Femur (tissue), 1 donor: ENCODE data around the gene ASRGL1.
A peak's percentile ranks its signal among the peaks of the same experiment; 100 is the strongest.

Source experiments
- DNase-seq: peaks from one replicate; pipeline ENCODE4 v3.0.0-alpha.2; 2017

The ASRGL1 gene

DNA sequence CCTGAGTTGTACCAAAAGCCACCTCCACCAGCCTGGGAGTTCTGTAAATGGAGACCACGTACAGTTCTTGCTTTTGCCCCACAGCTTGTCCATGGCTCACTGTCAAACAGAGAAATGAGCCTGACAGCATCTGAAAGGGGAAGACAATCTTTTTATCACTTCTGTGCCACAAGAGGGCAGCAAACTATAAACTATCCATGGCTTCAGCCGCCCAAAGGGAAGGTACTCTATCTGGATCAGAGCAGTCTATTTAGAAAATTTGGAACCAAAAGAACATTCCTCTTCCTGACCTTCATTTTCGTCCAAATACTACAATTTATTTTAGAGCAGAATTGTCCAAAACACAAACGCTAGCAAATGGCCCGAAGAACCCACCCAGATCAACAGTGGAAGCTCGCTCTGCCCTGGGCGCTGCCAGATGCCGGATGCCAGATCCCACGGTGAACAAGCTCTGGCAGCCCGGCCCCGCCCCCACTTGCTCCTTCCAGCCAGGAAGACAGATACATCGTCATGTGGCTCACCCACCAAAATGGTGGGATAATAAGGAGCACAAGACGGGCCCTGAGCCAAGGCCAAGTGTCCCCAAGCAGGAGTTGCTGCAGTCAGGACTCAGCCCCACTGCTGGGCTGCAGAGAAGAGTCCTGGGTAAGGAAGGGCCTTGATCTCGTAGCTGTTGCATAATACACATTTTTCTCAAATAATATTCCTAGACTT lies 57.7 kb downstream of the ASRGL1 start:
- peak; percentile 87 for DNase-seq

DNA sequence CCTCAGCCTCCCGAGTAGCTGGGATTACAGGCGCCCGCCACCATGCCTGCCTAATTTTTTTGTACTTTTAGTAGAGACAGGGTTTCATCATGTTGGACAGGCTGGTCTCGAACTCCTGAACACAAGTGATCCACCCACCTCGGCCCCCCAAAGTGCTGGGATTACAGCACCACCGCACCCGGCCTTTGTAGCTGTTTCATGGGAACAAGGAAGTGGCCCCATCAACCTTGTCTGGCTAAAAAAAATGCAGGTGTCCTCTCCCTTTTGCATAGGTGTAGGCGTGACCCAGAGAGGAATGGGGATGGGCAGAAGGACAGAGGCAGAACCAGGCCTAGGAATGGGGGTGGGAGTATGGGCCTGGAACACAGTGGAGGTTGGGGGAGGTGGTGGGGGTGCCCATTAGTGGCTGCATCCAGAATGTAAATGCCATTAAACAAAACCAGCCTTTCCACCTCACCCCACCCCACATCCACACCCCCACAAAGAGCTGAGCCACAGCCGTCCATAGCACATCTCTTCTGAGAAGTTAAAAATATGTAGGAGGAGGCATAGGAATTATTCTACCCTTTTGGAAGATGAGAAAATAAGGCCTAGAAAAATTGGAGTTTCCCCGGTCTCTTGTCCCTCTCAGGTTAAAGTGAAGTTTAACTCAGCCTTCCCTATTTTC lies 58.8 kb downstream of the ASRGL1 start:
- DNase-seq: no peak

DNA sequence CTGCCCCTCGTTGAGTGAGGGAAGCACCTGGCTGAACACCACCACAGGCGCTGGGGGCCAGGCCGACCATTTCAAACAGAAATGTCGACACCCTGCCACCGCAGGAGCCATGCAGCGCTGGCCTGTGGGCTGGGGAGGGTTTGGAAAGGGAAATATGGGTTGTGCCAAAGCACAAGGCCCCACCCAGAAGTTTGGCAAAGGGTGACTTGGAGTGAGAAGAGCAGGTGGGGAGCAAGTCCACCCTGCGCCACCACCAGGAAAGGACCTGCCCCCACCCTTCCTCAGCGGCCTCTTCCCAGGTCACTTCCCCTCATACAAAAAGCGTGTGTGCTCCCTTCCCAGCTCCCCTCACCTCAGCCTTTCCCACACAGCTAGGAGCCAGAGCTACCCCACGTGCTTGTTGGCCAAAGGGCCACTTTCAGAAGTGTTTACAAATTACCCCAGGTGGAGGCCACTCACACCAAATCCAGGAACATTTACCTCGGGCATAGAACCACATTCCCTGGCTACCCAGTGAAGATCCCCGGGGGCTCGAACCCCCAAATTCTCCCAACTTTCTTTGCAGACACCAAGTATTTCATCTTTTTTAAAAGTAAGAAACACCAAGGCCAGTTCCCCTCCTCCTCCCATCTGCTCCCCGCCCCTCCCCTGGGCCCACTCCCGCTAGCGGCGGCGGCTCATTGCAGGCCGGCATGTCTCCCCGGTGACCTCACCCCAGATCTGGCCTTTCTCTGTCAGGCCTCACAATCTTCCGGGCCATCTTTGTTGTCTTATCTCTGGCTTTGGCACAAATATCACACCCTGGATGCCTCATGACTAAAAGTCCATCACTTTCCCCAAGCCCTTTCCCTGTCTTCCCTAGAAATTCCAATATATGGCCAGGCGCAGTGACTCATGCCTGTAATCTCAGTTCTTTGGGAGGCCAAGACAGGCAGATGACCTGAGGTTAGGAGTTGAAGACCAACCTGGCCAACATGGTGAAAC lies 61.1 kb downstream of the ASRGL1 start:
- DNase-seq: peak; percentile 54

DNA sequence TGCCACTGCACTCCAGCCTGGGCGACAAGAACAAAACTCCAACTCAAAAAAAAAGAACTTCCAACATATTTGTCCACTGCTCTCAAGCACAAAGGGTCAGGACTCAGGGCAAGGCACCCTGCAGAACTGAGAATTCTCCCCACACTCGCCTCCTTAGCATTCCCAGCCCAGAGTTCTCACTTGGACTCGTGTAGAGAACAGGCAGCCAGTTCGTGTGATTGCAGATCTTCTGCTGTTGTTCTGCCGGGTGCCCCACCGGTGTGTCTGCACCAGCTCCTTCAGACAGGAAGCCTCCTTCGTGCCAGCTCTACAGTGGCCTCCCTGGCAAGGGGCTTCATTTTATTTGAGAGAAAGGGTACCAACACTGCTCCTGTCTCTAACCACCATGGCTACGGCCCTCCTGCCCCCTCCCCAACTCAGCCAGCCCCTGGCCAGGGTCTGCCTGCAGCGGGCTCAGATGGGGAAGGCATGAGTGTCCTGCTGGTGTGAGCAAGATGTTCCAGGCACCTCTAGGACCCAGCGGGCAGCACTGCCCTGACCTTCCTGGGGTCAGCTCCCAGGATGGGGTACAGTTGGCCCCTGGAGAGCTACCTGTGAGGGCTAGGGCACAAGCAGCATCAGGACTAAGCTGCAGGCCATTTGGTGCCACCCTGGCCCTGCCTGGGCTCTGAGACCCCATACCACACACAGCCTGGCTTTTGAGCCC lies 62.1 kb downstream of the ASRGL1 start:
- no peak for DNase-seq

DNA sequence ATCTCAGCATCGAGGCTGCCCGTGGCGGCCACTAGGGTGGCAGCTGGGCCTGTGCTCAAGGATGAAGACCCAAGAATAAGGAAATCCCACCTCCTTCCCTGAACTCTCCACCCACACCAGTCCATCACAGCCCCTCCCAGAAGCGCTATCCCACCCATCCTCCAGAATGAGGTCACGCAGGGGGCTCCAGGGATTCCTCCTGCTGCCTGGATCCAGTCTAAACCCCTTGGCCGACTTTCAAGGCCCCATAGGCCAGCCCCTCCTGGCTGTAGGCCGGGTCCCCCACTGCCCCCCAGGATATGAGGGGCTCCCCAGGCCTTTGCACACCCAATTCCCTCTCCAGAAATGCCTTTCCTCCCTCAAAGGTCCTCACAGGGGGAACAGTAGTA lies 62.6 kb downstream of the ASRGL1 start:
- DNase-seq: peak; percentile 91

DNA sequence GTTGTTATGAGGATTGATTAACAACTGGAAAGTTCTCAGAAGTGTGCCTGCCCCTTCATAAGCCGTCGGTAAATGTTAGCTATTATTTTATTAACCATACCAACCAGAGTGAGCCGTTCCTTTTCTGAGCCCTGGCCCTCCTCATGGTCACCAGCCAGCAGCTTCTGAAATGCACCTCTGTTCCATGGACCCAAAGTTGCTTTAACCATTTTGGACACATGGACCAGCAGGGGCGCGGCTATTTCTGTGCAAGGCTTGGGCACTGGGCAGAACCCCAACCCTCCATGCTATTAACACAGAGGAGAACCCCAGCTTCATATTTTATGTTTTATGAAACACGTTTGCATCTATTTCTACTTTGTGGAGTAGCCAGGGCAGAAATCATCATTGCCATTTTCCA lies 63.0 kb downstream of the ASRGL1 start:
- DNase-seq: peak; percentile 63

DNA sequence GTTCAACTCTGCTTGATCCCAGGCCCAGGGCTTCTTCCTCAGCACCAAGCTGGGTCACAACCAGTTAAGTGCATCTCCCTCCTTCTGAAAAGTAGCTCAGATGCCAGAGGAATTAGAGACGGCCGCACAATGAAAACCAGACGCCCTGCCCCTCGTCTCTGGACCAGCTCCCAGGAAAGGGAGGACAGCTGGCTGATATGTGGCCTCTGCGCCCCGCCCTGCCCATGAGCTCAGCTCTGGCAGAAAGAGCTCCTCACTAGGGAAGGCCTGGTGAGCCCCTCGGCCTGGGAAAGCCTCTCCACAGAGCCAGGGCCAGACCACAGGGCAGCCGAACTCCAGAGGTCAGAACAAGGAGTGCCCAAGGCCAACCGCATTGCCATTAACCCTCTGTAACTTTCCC lies 63.5 kb downstream of the ASRGL1 start:
- DNase-seq: peak; percentile 95

DNA sequence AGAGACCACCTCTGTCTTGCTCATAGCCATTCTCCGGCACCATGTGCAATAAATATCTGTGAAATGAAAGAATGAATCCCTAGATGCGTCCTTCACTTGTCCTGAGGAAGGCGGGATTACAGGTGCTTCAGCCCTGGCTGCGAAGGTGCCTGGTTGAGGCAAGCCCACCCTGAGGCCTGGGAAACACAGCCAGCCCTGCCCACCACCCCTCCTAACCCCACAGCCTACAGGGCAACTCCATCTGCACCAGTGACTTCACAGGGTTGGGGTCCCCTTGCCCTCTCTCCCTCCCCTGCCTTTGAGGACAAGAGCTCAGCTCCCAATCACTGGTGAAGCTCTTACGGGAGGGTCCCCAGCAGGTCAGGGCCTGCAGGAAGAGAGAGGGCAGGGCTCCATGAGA lies 64.1 kb downstream of the ASRGL1 start:
- DNase-seq: peak; percentile 26

DNA sequence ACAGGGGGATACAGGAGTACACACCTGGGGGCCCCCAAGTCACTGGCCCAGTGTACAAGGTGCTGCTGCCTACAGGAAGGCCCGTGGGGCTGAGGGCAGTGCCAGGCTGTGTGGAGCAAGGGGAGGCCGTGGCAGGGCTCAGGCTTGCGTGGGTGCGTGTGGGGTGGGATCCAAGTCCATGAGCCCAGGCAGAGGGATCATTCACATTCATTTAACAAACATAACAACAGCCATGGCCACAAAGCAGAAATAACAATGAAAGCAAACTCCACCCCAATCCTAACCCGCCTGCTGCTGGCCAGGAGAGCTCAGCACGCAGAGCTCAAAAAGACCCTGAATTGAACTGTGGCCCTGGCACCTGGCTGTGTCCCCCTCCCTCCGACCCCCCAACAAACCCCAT lies 64.6 kb downstream of the ASRGL1 start:
- peak; percentile 33 for DNase-seq

DNA sequence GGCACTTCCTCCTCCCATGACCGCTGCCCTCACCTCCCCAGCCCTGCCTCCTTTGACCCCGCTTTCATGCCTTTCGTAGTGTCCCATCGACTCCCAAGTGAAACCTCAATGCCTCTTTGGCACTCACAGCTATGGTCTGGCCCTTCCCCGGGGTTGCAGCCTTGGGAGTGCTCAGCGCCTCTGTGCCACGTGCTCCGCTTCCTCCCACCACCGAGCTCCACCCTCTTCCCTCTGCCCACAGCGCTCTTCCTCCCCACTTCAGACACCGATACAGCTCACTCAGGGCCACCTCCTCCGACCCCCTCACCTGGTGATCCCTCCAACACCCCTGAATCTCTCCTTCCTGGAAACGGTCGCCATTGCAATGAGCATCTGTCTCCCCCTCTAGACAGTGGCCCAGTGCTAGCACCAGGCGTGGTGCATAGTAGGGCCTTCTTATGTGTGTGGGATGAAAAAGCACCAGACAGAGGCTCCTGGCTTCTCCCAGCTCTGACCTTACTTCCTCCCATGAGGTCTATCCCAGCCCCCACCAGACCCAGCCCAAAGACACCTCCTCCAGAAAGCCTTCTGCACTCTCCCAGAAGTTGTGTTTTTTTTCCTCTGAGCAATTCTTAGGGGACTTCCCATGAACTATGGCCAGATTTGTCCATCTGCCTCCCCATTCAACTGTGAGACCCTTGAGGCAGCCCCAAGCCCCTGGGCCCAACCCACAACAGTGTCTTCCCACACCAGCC lies 65.1 kb downstream of the ASRGL1 start:
- DNase-seq: peak; percentile 67

DNA sequence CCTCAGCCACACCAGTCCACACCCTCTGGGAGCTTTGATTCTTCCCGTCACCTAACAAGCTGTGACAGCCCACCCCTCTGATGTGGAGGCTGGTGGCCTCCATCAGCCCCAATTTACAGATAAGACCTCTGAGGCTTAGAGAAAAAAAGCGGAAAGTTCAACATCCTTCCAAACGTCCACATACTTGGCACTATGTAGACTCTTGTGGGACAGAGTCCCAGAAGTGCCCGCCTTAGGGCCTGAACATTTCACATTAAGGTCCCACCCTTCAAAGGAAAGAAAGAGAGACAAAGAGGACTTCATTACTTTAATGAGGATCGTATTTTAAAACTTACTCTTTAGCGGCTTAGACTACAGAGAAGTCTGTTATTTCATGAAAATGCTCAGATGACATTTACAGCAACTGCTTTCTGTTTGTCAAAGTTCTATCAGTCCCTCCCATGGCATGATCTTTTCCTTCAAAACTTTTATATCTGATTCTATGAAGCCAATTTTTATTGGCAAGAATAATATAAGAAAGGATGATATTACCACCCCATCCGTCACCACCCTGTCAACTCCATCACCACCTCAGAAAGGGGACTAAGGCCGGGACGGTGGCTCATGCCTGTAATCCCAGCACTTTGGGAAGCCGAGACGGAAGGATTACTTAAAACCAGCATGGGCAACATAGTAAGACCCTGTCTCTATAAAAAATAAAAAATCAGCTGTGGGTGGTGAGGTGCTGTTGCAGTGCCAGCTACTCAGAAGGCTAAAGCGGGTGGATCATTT lies 65.9 kb downstream of the ASRGL1 start:
- no peak for DNase-seq

DNA sequence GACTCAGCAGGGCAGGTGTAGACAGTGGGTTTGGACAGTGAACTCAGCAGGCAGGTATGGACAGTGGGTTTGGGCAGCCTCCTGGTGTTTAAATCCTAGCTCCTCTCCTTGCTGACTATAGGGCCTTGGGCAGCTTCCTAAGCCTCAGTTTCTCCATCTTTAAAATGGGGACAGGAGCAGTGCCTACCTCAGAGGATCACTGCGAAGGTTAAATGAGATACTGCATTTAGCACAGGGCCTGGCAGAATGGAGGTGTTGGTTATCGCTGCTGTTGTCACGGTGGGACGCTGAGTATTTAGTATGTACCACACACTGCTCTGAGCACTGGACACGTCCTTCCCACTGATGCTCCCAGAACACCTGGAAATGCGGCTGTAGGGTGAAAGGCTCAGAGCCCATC lies 67.2 kb downstream of the ASRGL1 start:
- no peak for DNase-seq

DNA sequence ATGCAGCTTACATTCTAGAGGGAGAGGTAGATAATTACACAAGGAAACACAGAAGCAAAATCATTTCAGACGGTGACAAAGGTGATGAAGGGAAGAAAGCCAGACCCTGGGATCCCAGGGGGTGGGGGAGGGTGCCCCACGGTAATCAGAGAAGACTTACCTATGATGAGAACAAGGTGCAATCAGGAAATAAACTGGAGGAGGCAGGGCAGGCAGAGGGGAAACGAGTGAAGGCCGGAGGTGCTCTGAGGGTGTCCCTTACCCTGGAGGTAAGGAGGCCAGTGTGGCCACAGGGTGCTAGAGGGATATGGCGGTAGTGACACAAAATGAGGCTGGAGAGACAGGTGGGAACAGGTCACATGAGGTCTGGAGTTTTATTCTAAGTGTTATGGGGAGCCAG lies 67.7 kb downstream of the ASRGL1 start:
- DNase-seq: no peak

DNA sequence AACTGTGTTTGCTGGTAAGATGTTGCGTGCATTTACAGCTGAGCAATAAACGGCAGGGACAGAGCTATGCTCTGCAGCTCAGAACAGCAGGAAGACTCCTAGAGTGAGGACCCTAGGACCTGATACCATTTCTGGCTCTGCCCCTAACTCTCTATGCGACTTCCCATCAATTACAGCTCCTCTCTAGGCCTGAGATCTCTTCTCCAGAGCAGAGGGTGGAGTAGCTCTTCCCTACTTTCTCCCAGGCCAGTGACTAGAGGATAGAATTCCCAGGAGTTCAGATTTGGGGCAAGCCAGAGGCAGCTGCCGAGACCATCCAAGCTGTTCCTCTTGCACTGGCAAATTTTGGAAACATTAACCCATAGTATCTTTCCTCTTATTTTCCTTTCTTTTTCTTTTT lies 68.8 kb downstream of the ASRGL1 start:
- DNase-seq: no peak

DNA sequence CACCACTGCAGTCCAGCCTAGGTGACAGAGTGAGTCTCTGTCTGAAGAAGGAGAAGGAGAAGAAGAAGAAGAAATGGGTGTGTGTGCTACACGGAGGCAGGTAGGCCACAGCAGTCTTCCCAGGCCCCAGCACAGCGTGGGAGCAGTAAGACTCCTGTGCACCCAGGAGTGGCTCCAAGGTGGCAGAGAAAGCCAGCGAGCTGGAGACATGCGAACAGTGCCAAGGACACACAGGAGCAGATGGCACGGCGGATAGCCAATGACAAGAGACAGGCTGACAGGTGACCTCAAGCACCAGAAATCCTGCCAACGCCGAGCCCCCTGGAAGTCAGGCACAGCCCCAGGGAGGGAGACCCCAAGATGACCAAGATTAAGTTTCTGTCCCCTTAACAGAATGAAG lies 72.6 kb downstream of the ASRGL1 start:
- no peak for DNase-seq

DNA sequence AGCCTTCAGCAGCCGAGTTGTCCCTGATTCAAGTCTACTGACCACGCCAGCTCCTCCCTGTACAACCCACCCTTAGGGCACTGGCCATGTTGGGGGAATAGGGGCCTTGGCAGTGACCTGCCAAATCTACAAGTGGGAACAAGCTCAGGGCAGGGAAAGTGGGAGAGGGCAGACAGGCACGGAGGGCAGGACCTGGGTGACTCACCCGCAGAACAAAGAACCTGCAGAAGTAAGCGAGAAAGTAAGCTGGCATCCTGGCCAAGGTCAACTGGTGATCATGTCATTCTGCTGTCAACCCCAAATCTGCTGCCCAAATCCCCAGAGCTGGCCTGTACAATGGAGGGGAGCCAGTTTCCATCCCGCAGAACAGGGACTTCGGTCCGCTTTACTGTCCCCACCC lies 73.7 kb downstream of the ASRGL1 start:
- DNase-seq: no peak

DNA sequence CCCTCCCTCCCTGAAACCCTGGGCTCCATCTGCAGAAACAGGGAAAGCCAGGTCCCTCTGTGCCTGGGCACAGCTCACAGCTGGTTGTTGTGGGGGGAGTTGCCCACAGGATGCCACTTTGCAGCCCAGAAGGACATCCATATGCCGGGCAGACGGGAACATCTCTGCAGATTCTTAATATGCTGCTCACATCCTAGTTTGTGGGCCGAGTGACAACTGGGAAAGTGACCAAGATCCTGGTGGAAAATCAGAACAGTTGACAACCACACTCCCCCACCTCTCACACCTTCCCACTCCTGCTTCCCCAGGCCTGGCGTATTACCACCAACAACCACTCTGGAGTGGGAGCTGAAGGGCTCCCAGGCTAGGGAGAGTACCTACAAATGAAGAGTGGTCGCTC lies 74.3 kb downstream of the ASRGL1 start:
- DNase-seq: no peak

DNA sequence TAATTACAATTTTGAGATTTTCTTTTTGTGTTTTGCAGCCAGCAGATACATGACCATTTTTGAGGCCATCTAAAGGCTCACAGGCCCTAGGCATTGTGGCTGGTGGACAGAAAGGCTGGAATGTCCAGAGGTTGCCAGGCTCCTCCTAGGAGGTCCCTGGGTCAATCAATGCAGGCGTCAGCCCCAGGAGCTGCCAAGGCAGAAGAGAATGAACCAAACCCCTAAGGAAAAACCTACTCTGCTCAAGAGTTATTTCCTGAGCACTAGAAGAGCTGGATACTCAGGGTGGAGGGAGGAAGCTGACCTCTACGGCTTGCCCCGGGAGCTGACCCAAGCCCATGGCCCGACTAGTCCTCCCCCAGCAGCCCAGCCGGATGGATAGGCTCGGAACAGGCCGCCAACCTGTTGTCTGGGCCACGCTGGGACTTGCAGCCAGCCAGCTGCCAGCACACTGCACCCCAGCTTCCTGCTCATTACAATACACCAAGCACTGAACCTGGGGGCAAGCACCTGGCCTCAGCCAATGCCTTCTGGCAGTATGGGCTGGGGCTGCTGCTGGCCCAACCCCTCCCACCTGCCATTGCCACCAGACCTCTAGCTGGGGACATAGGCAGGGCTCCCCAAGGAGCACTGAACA lies 75.9 kb downstream of the ASRGL1 start:
- no peak for DNase-seq

DNA sequence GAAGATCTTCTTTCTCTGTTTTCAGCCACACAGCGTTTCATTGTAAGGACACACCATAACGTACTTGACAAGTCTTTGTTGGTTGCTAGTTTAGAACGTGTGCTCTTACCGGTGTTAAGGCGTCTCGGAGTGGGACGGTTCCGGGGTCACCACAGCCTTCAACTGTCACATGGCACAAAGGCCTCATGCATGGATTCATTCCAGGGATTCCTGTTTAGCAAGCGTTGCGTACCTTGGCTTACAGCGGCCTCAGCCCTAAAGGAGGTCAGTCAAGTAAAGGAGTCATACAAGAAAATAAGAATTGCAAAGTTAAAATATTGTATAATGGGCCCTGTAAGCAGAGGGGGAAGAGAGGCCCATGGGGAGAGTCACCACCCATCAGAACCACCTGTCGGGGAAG lies 79.3 kb downstream of the ASRGL1 start:
- DNase-seq: no peak

DNA sequence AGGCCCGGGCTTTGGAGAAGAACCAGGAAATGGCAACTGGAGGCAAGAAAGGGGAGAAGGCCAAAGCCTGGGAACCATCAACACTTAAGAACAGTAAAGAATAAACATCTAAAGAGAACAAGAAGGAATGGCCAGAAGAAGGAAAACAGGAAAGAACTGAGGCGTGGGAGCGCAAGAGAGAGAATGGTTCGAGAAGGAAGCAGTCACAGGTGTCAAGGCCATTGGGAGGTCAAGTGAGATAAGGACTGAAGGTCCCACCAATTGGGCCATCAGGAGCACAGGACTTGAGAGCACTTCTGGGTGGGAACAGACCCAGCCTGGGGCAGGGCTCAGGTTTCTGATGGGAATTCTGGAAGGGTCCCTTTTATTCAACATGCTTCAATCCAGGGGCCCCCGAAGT lies 80.9 kb downstream of the ASRGL1 start:
- no peak for DNase-seq

DNA sequence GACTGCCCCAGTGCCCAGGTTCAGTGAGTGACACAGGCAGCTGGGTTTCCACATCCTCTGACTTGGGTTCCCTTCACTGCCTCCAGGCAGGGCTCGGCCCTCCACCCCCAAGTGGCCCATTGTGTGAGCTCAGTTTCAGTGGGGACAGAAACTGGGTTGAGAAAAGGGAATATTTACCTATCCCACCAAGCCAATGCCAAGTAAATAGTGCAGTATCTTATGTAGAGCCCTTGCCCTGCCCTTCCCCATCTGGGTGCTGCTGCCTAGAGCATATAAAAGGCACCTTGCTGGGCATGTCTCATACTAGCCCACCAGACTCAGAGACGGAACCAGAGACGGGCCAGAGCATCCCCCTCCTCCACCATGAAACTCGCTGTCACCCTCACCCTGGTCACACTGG lies 81.5 kb downstream of the ASRGL1 start, which contains the start of gene SCGB1A1:
TSS of gene SCGB1A1 (plus strand) at position 301 of the 400 bp plus-strand sequence. CDS start at position 364, 63 bp downstream.
- no peak for DNase-seq
